Adrenal gland (tissue), 12 donors: ENCODE results near the gene RPH3AL. TPM values are rescaled to one million over a fixed set of nuclear protein-coding genes. Genes with fewer than 3 reads are reported as not detected.

ENCODE experiments used
- DNase-seq, 7 donors: peaks; one replicate each; pipeline ENCODE4 v3.0.0-alpha.2; 2019 to 2020
- H3K27ac ChIP-seq, 5 donors: fragments of 200-600 bp; sonication (generic) in 4 of 5; 1 replicate in 3 of 5; 2 replicates in 2 of 5; pipeline versions ENCODE4 v1.5.1 to v1.8.0; 2016 to 2020; ENCODE audit warnings: mild to moderate bottlenecking in 1 of 5
- H3K27me3 ChIP-seq: fragments of 200-600 bp; 2 replicates; pipeline ENCODE4 v1.8.0; 2021
- H3K36me3 ChIP-seq, 2 donors: fragments of 200-600 bp; replicated peaks in 1 of 2; 1 replicate in 1 of 2; 2 replicates in 1 of 2; pipeline versions ENCODE4 v1.5.1 to v1.8.0; 2018 to 2022
- H3K4me1 ChIP-seq, 2 donors: fragments of 200-600 bp; replicated peaks in 1 of 2; 1 replicate in 1 of 2; 2 replicates in 1 of 2; pipeline versions ENCODE4 v1.5.1 to v1.8.0; 2018 to 2021
- H3K4me3 ChIP-seq, 4 donors: fragments of 200-600 bp; sonication (generic) in 3 of 4; one replicate each; pipeline ENCODE4 v1.5.1; 2016 to 2018
- H3K9me3 ChIP-seq, 3 donors: fragments of 200-600 bp; sonication (generic) in 1 of 3; replicated peaks in 1 of 3; 1 replicate in 2 of 3; 2 replicates in 1 of 3; pipeline versions ENCODE4 v1.5.1 to v1.8.0; 2016 to 2021
- CTCF ChIP-seq, 6 experiments: fragments of 450-650 bp in 4 of 6; fragments of 200-600 bp in 2 of 6; sonication (generic) in 1 of 6; IDR thresholded peaks; 1 replicate in 5 of 6; 2 replicates in 1 of 6; pipeline versions ENCODE4 v1.5.1 to v1.8.0; 2016 to 2021; ENCODE audit warnings: antibody characterized with exemption in 6 of 6, mild to moderate bottlenecking in 2 of 6, moderate library complexity in 1 of 6
- POLR2A ChIP-seq, 2 donors: fragments of 450-650 bp; IDR thresholded peaks; one replicate each; pipeline ENCODE4 v1.6.1; 2017; ENCODE audit warnings: antibody characterized with exemption in 2 of 2, mild to moderate bottlenecking in 2 of 2, moderate library complexity in 1 of 2
- WGBS, 4 donors: extraction: QIAGEN DNeasy Blood & Tissue Kit in 2 of 4; methylation state at CpG; one replicate each; pipeline versions ENCODE4 v1.1.5 to v1.1.7; 2013 to 2017; 5-methylcytosine and 5-hydroxymethylcytosine counted together
- intact Hi-C, 2 donors: fragments of 100-400 bp; cut with DNase I; formaldehyde crosslinking; loops; one replicate each; pipeline versions ENCODE4 v1.14.1 to v1.15.0; 2022 to 2023
- polyA plus RNA-seq, 3 donors: library from polyadenylated mRNA; stranded (reverse); fragments of 200-250 nt in 2 of 3; fragments of 350-450 nt in 1 of 3; fragmentation: Illumina TruSeq in 1 of 3; extraction: RNeasy Lipid Tissue Mini Kit (QIAGEN cat#74804) in 1 of 3; gene quantifications; one replicate each; pipeline ENCODE4 v1.2.3, GENCODE V29; 2013 to 2014
- total RNA-seq, 9 donors: library from RNA; depleted of rRNA in 4 of 9; stranded (reverse); fragments of >200 nt in 4 of 9; fragments of 120-200 nt in 1 of 9; fragmentation: NEBNext Ultra II Directional in 1 of 9; extraction: Animal tissue kit (Norgen Biotek cat#: 25700) in 1 of 9; gene quantifications; one replicate each; pipeline versions ENCODE4 v1.1.0 to v1.2.4, GENCODE V29; 2013 to 2023
- donor health status: healthy with polysubstance abuse.
- donor health status: Bipolar disorder and iron deficiency.
- donor health status: DM: yes; HTN: yes; CAD: no.
- donor health status: DM: no; HTN: no; CAD: no.
- donor health status: DM: no; HTN: no; CAD: no.
- donor health status: DM: yes; HTN: yes; CAD: no.

The RPH3AL gene
- total and polyA plus RNA-seq, 12 donors: 7.7 to 79.2 (median 33.7) TPM

GRCh38 chr17:395974-396373, 43.4 kb upstream of the RPH3AL start:
- DNase-seq: no peak
- WGBS, 4 donors: 90 to 95% (median 94%) methylated on average over 2 of the region's 2 CpGs

GRCh38 chr17:395179-395578, 42.6 kb upstream of the RPH3AL start:
- no peak overlapping the region for H3K27ac ChIP-seq
- no peaks in the 10 kb centered on the region for H3K9me3 ChIP-seq
- intact Hi-C loops: no loop called here
- H3K4me3 ChIP-seq: no peak overlapping the region
- DNase-seq: no peak
- TF ChIP-seq CTCF (IDR thresholded peaks at IDR 0.05): no peak
- no peaks in the 10 kb centered on the region for H3K36me3 ChIP-seq
- WGBS, 4 donors: 80 to 96% (median 89%) methylated on average over 9 of the region's 9 CpGs
- no peaks in the 10 kb centered on the region for H3K27me3 ChIP-seq
- H3K4me1 ChIP-seq: no peaks in the 10 kb centered on the region

More at GRCh38 chr17:395974-396373, 43.4 kb upstream of the RPH3AL start:
- no peak for TF ChIP-seq CTCF (IDR thresholded peaks at IDR 0.05)
- no peak for TF ChIP-seq POLR2A (IDR thresholded peaks at IDR 0.05)
- no peaks in the 10 kb centered on the region for H3K36me3 ChIP-seq
- H3K27ac ChIP-seq: no peak overlapping the region
- H3K27me3 ChIP-seq: no peaks in the 10 kb centered on the region
- H3K9me3 ChIP-seq: no peaks in the 10 kb centered on the region
- intact Hi-C loops: no loop called here
- H3K4me1 ChIP-seq: no peaks in the 10 kb centered on the region
- no peak overlapping the region for H3K4me3 ChIP-seq

GRCh38 chr17:394718-395095, 42.1 kb upstream of the RPH3AL start:
- no peak for TF ChIP-seq POLR2A (IDR thresholded peaks at IDR 0.05)
- TF ChIP-seq CTCF (IDR thresholded peaks at IDR 0.05): no peak
- H3K27me3 ChIP-seq: no peaks in the 10 kb centered on the region
- WGBS, 4 donors: 85 to 93% (median 89%) methylated on average over 9 of the region's 9 CpGs
- no peaks in the 10 kb centered on the region for H3K9me3 ChIP-seq
- H3K4me1 ChIP-seq: no peaks in the 10 kb centered on the region
- no peaks in the 10 kb centered on the region for H3K36me3 ChIP-seq
- no peak overlapping the region for H3K27ac ChIP-seq
- DNase-seq: no peak
- H3K4me3 ChIP-seq: no peak overlapping the region
- intact Hi-C loops: no loop called here

GRCh38 chr17:393806-394717, 41.5 kb upstream of the RPH3AL start:
- Histone ChIP-seq H3K4me1 (no peaks in the 10 kb centered on the region), H3K27ac (no peak overlapping the region), H3K27me3 (no peaks in the 10 kb centered on the region), H3K36me3 (no peaks in the 10 kb centered on the region), H3K4me3 (no peak overlapping the region), H3K9me3 (no peaks in the 10 kb centered on the region)
- intact Hi-C loops: no loop called here
- TF ChIP-seq CTCF (IDR thresholded peaks at IDR 0.05): no peak
- TF ChIP-seq POLR2A (IDR thresholded peaks at IDR 0.05): no peak
- DNase-seq: no peak
- 69 to 77% (median 70%) methylated on average over 16 to 19 of the region's 19 CpGs for WGBS, 4 donors
